Heart left ventricle (tissue), 16 donors: Measurements from ENCODE around the gene ADGRD2. TPM values are rescaled to one million over a fixed set of nuclear protein-coding genes. Genes with fewer than 3 reads are reported as not detected.

Source experiments
- ATAC-seq, 4 donors: fragments of 200-7000 bp; cut with Tn5 transposase; one replicate each; pipeline ENCODE4 v1.9.1; 2020 to 2022; ENCODE audit warnings: moderate library complexity in 4 of 4, mild to moderate bottlenecking in 3 of 4, moderate number of reproducible peaks in 1 of 4
- DNase-seq, 5 donors: peaks; one replicate each; pipeline ENCODE4 v3.0.0-alpha.2; 2020
- H3K27ac ChIP-seq, 12 donors: fragments of 200-600 bp; sonication (generic) in 4 of 12; one replicate each; pipeline versions ENCODE4 v1.5.0 to v1.8.0; 2016 to 2022; ENCODE audit warnings: mild to moderate bottlenecking in 2 of 12
- H3K27me3 ChIP-seq, 9 donors: fragments of 200-600 bp; sonication (generic) in 2 of 9; one replicate each; pipeline versions ENCODE4 v1.5.1 to v1.8.0; 2016 to 2022; ENCODE audit warnings: mild to moderate bottlenecking in 3 of 9
- H3K36me3 ChIP-seq, 9 donors: fragments of 200-600 bp; sonication (generic) in 2 of 9; one replicate each; pipeline versions ENCODE4 v1.5.0 to v1.8.0; 2018 to 2022; ENCODE audit warnings: mild to moderate bottlenecking in 2 of 9
- H3K4me1 ChIP-seq, 12 donors: fragments of 200-600 bp; sonication (generic) in 4 of 12; one replicate each; pipeline versions ENCODE4 v1.5.0 to v1.8.0; 2016 to 2022; ENCODE audit warnings: mild to moderate bottlenecking in 3 of 12
- H3K4me3 ChIP-seq, 12 donors: fragments of 200-600 bp; sonication (generic) in 4 of 12; one replicate each; pipeline versions ENCODE4 v1.5.0 to v1.8.0; 2017 to 2022; ENCODE audit warnings: mild to moderate bottlenecking in 9 of 12, moderate library complexity in 4 of 12
- H3K9me3 ChIP-seq, 12 donors: fragments of 200-600 bp; sonication (generic) in 4 of 12; one replicate each; pipeline versions ENCODE4 v1.5.0 to v1.8.0; 2016 to 2022; ENCODE audit warnings: mild to moderate bottlenecking in 1 of 12
- CTCF ChIP-seq, 12 donors: fragments of 200-600 bp; sonication (generic) in 4 of 12; IDR thresholded peaks; one replicate each; pipeline versions ENCODE4 v1.5.0 to v1.8.0; 2018 to 2022; ENCODE audit warnings: antibody characterized with exemption in 12 of 12, mild to moderate bottlenecking in 5 of 12
- POLR2A ChIP-seq, 2 donors: fragments of 450-650 bp; IDR thresholded peaks; one replicate each; pipeline ENCODE4 v1.6.1; 2017; ENCODE audit warnings: antibody characterized with exemption in 2 of 2, mild to moderate bottlenecking in 2 of 2, moderate library complexity in 2 of 2
- WGBS, 4 donors: extraction: QIAGEN DNeasy Blood & Tissue Kit in 2 of 4; methylation state at CpG; one replicate each; pipeline versions ENCODE4 v1.1.5 to v1.1.7; 2013 to 2018; 5-methylcytosine and 5-hydroxymethylcytosine counted together
- intact Hi-C, 10 donors: fragments of 100-400 bp; cut with DNase I; formaldehyde crosslinking; loops; one replicate each; pipeline versions ENCODE4 v1.11.1 to v1.14.2; 2022
- polyA plus RNA-seq, 2 donors: library from polyadenylated mRNA; stranded (reverse); fragments of 200-250 nt; gene quantifications; one replicate each; pipeline ENCODE4 v1.2.3, GENCODE V29; 2013
- total RNA-seq, 9 donors: library from RNA; depleted of rRNA in 2 of 9; stranded (reverse); fragments of >200 nt in 2 of 9; fragmentation: NEBNext Ultra II Directional in 3 of 9; extraction: Animal tissue kit (Norgen Biotek cat#: 25700) in 3 of 9; gene quantifications; one replicate each; pipeline versions ENCODE4 v1.1.0 to v1.2.4, GENCODE V29; 2016 to 2023
- donor health status: ischemic (EF 13 %, LVEDD 7.1; RV severe dilation, severe dysfunction).
- donor health status: healthy with polysubstance abuse.
- donor health status: DM: no; HTN: yes; CAD: no.
- donor health status: DM: no; HTN: no; CAD: no.
- donor health status: ischemic (EF 25% LVEDD 6.9; RV normal size, moderate dysfunction).
- donor health status: ischemic (EF 25% LVEDD 5.7; RV mildly dilated, moderate dysfunction).
- donor health status: healthy.
- donor health status: DM: yes; HTN: yes; CAD: no.
- donor health status: ischemic (EF 35%, LVEDD 5.7; RV mildly dilated, moderate dysfunction).
- donor health status: nonischemic (EF 11% LVEDD 7.7; RV severe dilation, severe dysfunction).
- donor health status: DM: yes; HTN: yes; CAD: no.
- donor health status: PGD.
- donor health status: ischemic (EF 29% LVEDD 5.4; RV normal size, mild dysfunction).
- donor health status: nonischemic (EF 23%, LVEDD 6.1; RV moderate dilation, normal function).

Gene ADGRD2
- total and polyA plus RNA-seq, 11 donors, result not detected

- Histone ChIP-seq H3K4me1 (no peaks in the 10 kb centered on the region), H3K27me3 (peaks cover 0 to 5% (median 0%) of the 10 kb centered on the region in 9 donors), H3K4me3 (no peak overlapping the region), H3K9me3 (peaks cover 0 to 6% (median 0%) of the 10 kb centered on the region in 12 donors), H3K27ac (no peak overlapping the region), H3K36me3 (no peaks in the 10 kb centered on the region)
- ATAC-seq (no peak), DNase-seq (no peak)
- intact Hi-C loops, result no loop called here
- TF ChIP-seq CTCF (IDR thresholded peaks at IDR 0.05) (no peak), POLR2A (IDR thresholded peaks at IDR 0.05) (no peak)
- 85 to 95% (median 88%) methylated on average over 9 of the region's 9 CpGs for WGBS, 4 donors
These were observed 12.2 kb upstream of the ADGRD2 start for GRCh38 chr9:124438091-124438490.

GRCh38 chr9:124439086-124439485 lies 11.2 kb upstream of the ADGRD2 start:
- WGBS, 4 donors, result 85 to 96% (median 90%) methylated on average over 1 of the region's 1 CpG
- peaks cover 0 to 6% (median 0%) of the 10 kb centered on the region in 12 donors for H3K9me3 ChIP-seq

GRCh38 chr9:124439686-124440243 lies 10.5 kb upstream of the ADGRD2 start:
- WGBS, 4 donors, result 79 to 90% (median 85%) methylated on average over 5 to 6 of the region's 6 CpGs
- Histone ChIP-seq H3K4me3 (no peak overlapping the region), H3K27me3 (peaks cover 0 to 5% (median 0%) of the 10 kb centered on the region in 9 donors), H3K36me3 (no peaks in the 10 kb centered on the region), H3K27ac (no peak overlapping the region), H3K4me1 (no peaks in the 10 kb centered on the region), H3K9me3 (peaks cover 0 to 6% (median 0%) of the 10 kb centered on the region in 12 donors)
- intact Hi-C loops, result no loop called here
- DNase-seq (no peak), ATAC-seq (no peak)
- TF ChIP-seq CTCF (IDR thresholded peaks at IDR 0.05), result no peak
- no peak for TF ChIP-seq POLR2A (IDR thresholded peaks at IDR 0.05)

More at GRCh38 chr9:124439086-124439485, 11.2 kb upstream of the ADGRD2 start:
- H3K4me1 ChIP-seq, result no peaks in the 10 kb centered on the region
- intact Hi-C loops, result no loop called here
- ATAC-seq, result no peak
- H3K27me3 ChIP-seq, result peaks cover 0 to 5% (median 0%) of the 10 kb centered on the region in 9 donors
- H3K4me3 ChIP-seq, result no peak overlapping the region
- DNase-seq, result no peak
- no peak overlapping the region for H3K27ac ChIP-seq
- H3K36me3 ChIP-seq, result no peaks in the 10 kb centered on the region
- TF ChIP-seq POLR2A (IDR thresholded peaks at IDR 0.05) (no peak), CTCF (IDR thresholded peaks at IDR 0.05) (no peak)

GRCh38 chr9:124440786-124441185 lies 9.5 kb upstream of the ADGRD2 start:
- no peaks in the 10 kb centered on the region for H3K36me3 ChIP-seq
- H3K27ac ChIP-seq, result no peak overlapping the region
- ATAC-seq (no peak), DNase-seq (no peak)
- TF ChIP-seq CTCF (IDR thresholded peaks at IDR 0.05) (no peak), POLR2A (IDR thresholded peaks at IDR 0.05) (no peak)
- H3K4me1 ChIP-seq, result no peaks in the 10 kb centered on the region
- H3K27me3 ChIP-seq, result peaks cover 0 to 5% (median 0%) of the 10 kb centered on the region in 9 donors
- intact Hi-C loops, result no loop called here
- 78 to 81% (median 79%) methylated on average over 9 to 10 of the region's 10 CpGs for WGBS, 4 donors
- H3K4me3 ChIP-seq, result no peak overlapping the region
- H3K9me3 ChIP-seq, result peaks cover 0 to 6% (median 0%) of the 10 kb centered on the region in 12 donors
